ENCODE data around the gene RXRG. TPM values are rescaled to one million over a fixed set of nuclear protein-coding genes. Genes with fewer than 3 reads are reported as not detected.
"Not testable (repeated sequence)": the region's sequence is repeated elsewhere in the genome, so short reads cannot be mapped to it uniquely, and the experiment has no call there.

RXRG gene
- total RNA-seq, 2 experiments from 2014 or later = not detected

DNA sequence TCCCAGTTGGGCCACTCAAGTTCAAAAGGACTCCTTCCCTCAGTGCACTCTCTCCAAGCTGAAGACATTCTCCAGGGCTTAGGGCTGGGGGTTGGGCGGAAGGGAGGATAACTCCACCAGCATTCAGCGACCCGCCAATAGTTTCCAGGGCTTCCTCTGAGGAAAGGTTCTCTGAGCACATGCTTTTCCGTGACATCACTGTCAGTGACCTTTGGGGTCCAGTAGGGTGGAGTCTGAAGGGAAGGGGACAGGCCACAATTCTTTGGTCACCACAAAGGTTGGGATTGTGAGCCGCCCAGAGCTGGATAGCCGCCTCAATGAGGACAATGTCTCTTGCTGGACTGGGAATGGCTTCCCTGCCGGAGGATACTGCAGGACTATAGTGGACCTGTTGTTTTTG is 22.8 kb upstream of the RXRG start:
- no peaks in the 10 kb centered on the region for H3K36me3 Mint-ChIP-seq
- H3K27me3 Mint-ChIP-seq = peaks cover 24% of the 10 kb centered on the region
- POLR2A ChIA-PET = no interaction called here
- no peaks in the 10 kb centered on the region for H3K4me1 Mint-ChIP-seq
- no peak overlapping the region for H3K4me3 Mint-ChIP-seq
- no peak overlapping the region for H3K27ac Mint-ChIP-seq
- no peaks in the 10 kb centered on the region for H3K9me3 Mint-ChIP-seq
- ATAC-seq (ENCODE audit: low read depth) = no peak
- no peak for DNase-seq

DNA sequence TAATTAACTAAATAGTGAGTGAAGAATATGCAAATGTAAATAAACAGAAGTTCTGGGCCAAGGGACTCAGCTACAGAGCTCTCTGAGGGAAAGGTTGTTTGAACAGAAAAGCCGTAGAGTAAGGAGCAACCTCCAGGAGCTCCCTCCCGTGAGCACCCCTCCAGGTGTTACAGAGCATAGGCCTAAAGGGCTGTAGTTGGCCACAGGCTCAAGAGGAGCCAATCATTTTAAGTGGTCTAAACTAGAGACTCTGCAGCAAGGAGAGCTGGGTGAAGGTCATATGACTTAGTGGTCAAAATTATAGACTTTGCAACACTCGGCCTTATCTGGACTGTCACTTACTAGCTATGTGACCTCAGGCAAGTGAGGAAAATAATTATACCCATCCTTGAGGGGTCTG is 19.1 kb upstream of the RXRG start:
- peaks cover 21% of the 10 kb centered on the region for H3K27me3 Mint-ChIP-seq
- H3K36me3 Mint-ChIP-seq = no peaks in the 10 kb centered on the region
- H3K4me3 Mint-ChIP-seq = no peak overlapping the region
- DNase-seq (no peak), ATAC-seq (ENCODE audit: low read depth) (no peak)
- POLR2A ChIA-PET = no interaction called here
- H3K27ac Mint-ChIP-seq = no peak overlapping the region
- H3K4me1 Mint-ChIP-seq = no peaks in the 10 kb centered on the region
- no peaks in the 10 kb centered on the region for H3K9me3 Mint-ChIP-seq

GRCh38 chr1:165459683-165460082 is 14.8 kb upstream of the RXRG start:
- POLR2A ChIA-PET; H3K27ac Mint-ChIP-seq; H3K9me3 Mint-ChIP-seq; H3K4me3 Mint-ChIP-seq; H3K4me1 Mint-ChIP-seq; DNase-seq; H3K36me3 Mint-ChIP-seq; ATAC-seq (ENCODE audit: low read depth): not testable (repeated sequence)
- peaks cover 12% of the 10 kb centered on the region for H3K27me3 Mint-ChIP-seq

DNA sequence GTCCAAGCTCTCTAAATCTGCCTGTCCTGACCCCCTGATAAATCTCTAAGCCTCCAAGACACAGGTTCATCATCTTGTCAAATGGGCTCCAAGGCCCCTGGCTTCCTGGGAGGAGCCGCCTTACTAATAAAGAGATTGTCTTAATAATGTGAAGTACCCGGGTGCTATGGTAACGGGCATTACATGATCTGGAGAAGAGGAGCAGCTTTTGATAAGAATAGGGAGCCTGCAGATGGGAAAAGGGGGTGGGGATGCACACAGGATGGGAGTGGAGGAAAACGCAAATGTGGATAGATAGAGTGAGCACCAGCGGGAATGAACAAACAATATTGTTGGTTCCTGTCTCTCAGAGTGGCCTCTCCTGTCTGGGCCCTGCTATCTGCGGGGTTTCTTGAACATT is 11.9 kb upstream of the RXRG start:
- ATAC-seq (ENCODE audit: low read depth) (no peak), DNase-seq (no peak)
- H3K27me3 Mint-ChIP-seq = peaks cover 8% of the 10 kb centered on the region
- no peaks in the 10 kb centered on the region for H3K9me3 Mint-ChIP-seq
- POLR2A ChIA-PET = no interaction called here
- H3K36me3 Mint-ChIP-seq = no peaks in the 10 kb centered on the region
- H3K27ac Mint-ChIP-seq = no peak overlapping the region
- no peak overlapping the region for H3K4me3 Mint-ChIP-seq
- H3K4me1 Mint-ChIP-seq = no peaks in the 10 kb centered on the region

DNA sequence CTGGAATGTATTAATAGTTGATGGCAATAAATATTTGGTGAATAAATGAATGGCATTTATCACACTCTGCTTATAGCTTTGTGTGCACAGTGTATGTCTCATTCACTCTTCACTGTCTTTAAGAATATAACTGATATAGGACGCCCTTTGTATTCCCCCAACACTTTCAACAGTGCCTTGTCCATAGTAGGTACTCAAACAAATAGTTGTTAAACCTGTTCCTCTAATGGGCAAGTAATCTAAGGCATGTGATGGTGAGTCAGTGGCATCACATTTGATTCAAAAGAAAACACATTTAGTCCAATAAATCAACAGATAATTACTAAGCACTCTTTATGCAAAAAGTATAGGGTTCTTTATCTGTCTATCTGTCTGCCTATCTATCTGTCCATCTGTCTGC is 11.2 kb upstream of the RXRG start:
- POLR2A ChIA-PET = no interaction called here
- no peak for ATAC-seq (ENCODE audit: low read depth)
- no peaks in the 10 kb centered on the region for H3K36me3 Mint-ChIP-seq
- H3K9me3 Mint-ChIP-seq = no peaks in the 10 kb centered on the region
- H3K27ac Mint-ChIP-seq = no peak overlapping the region
- H3K4me1 Mint-ChIP-seq = no peaks in the 10 kb centered on the region
- DNase-seq = no peak
- H3K27me3 Mint-ChIP-seq = peaks cover 8% of the 10 kb centered on the region
- no peak overlapping the region for H3K4me3 Mint-ChIP-seq

GRCh38 chr1:165455111-165455510 is 10.2 kb upstream of the RXRG start:
- POLR2A ChIA-PET = no interaction called here

GRCh38 chr1:165454091-165454610 is 9.2 kb upstream of the RXRG start:
- DNase-seq (no peak), ATAC-seq (ENCODE audit: low read depth) (no peak)
- no peaks in the 10 kb centered on the region for H3K4me1 Mint-ChIP-seq
- POLR2A ChIA-PET = no interaction called here
- no peaks in the 10 kb centered on the region for H3K9me3 Mint-ChIP-seq
- peaks cover 11% of the 10 kb centered on the region for H3K27me3 Mint-ChIP-seq
- H3K36me3 Mint-ChIP-seq = no peaks in the 10 kb centered on the region
- no peak overlapping the region for H3K27ac Mint-ChIP-seq
- H3K4me3 Mint-ChIP-seq = no peak overlapping the region

More at GRCh38 chr1:165455111-165455510, 10.2 kb upstream of the RXRG start:
- no peak overlapping the region for H3K27ac Mint-ChIP-seq
- no peak overlapping the region for H3K4me3 Mint-ChIP-seq
- ATAC-seq (ENCODE audit: low read depth) (no peak), DNase-seq (no peak)
- peaks cover 9% of the 10 kb centered on the region for H3K27me3 Mint-ChIP-seq
- no peaks in the 10 kb centered on the region for H3K4me1 Mint-ChIP-seq
- no peaks in the 10 kb centered on the region for H3K36me3 Mint-ChIP-seq
- H3K9me3 Mint-ChIP-seq = no peaks in the 10 kb centered on the region

DNA sequence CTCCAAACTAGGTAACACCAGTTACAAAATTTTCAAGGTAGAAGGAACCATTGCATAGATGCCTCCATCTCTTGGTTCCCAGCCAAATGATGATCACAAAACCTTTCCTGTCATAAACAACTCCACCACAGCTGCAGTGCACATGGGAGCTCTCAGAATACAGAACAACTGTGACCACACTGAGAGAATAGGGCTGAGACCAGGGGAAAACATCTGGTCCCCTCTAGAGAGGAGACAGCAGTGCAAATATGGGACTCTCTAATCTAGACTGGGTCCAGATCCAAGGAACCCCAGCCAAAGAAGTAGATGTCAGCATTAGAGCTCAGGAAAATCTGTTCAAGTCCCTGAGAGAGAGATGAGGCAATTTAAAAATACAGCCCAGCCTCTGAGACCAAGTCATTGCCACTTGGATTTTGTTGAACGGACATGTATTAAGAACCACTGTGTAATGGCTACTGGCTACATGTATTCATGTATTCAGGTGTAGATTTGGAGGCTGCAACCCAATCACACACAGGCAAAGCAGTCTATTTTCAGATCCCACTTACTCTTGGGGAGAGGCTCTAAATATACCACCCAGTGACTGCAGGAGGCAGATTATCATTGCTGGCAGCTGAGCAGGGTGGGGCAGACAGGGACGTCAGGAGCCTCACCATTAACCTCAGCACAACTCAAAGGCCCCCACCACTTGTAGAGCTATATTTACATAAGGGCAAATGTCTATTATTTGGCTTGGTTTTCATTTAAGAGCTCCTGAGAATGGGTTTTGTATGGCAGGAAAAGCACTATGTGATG is 7.6 kb upstream of the RXRG start:
- no peaks in the 10 kb centered on the region for H3K4me1 Mint-ChIP-seq
- POLR2A ChIA-PET = no interaction called here
- DNase-seq (no peak), ATAC-seq (ENCODE audit: low read depth) (no peak)
- H3K4me3 Mint-ChIP-seq = no peak overlapping the region
- peaks cover 21% of the 10 kb centered on the region for H3K27me3 Mint-ChIP-seq
- H3K27ac Mint-ChIP-seq = no peak overlapping the region
- no peaks in the 10 kb centered on the region for H3K36me3 Mint-ChIP-seq
- H3K9me3 Mint-ChIP-seq = no peaks in the 10 kb centered on the region

DNA sequence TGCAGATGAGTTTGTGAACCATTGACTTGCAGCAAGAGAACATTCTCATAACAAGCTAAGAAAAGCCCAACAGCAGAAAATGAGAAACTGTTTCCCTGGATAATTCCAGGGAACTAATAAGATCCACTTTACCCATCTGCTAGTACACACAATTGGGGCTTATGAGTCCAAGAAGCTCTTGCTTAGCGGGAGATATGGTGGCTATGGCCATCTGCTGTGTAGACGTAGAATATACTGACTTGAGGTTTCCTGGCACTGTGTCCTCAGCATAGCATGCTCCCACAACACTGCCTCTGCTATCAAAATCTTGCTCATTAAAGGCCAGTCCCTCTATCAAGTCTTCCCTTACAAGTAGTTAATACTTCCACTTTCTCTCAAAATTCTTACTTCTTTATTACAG is 6.8 kb upstream of the RXRG start:
- H3K27ac Mint-ChIP-seq = no peak overlapping the region
- H3K4me1 Mint-ChIP-seq = no peaks in the 10 kb centered on the region
- peaks cover 29% of the 10 kb centered on the region for H3K27me3 Mint-ChIP-seq
- ATAC-seq (ENCODE audit: low read depth) (no peak), DNase-seq (no peak)
- H3K4me3 Mint-ChIP-seq = no peak overlapping the region
- POLR2A ChIA-PET = no interaction called here
- H3K9me3 Mint-ChIP-seq = no peaks in the 10 kb centered on the region
- no peaks in the 10 kb centered on the region for H3K36me3 Mint-ChIP-seq

DNA sequence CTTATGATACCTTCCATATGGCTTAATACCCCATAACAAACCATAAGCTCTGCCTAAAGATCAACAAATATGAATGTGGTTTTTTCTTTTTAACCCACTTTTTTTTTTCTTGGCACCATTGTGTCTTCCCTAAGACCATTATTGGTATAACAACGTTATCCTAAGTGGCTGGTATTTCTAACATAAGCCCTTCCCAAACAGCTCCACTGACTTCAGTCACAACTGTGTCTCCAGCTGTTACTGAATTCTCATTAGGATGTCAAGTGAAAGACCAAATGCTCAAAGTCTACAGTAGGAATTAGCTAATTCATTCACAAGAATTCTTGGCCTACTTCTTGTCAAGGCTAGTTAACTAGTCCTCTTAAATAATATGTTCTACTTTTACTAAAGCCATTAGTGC is 4.2 kb upstream of the RXRG start:
- Mint-ChIP-seq H3K36me3 (no peaks in the 10 kb centered on the region), H3K4me3 (no peak overlapping the region), H3K27me3 (peaks cover 21% of the 10 kb centered on the region), H3K4me1 (no peaks in the 10 kb centered on the region), H3K27ac (no peak overlapping the region), H3K9me3 (no peaks in the 10 kb centered on the region)
- DNase-seq (no peak), ATAC-seq (ENCODE audit: low read depth) (no peak)
- POLR2A ChIA-PET = no interaction called here

GRCh38 chr1:165445388-165445787 is 462 bp upstream of the RXRG start:
- ATAC-seq (ENCODE audit: low read depth) (no peak), DNase-seq (no peak)
- H3K9me3 Mint-ChIP-seq = no peaks in the 10 kb centered on the region
- POLR2A ChIA-PET = no interaction called here
- H3K4me3 Mint-ChIP-seq = no peak overlapping the region
- no peaks in the 10 kb centered on the region for H3K36me3 Mint-ChIP-seq
- H3K4me1 Mint-ChIP-seq = peaks cover 2% of the 10 kb centered on the region
- H3K27me3 Mint-ChIP-seq = peaks cover 32% of the 10 kb centered on the region
- H3K27ac Mint-ChIP-seq = no peak overlapping the region

- POLR2A ChIA-PET = no interaction called here
- H3K36me3 Mint-ChIP-seq = no peaks in the 10 kb centered on the region
- no peaks in the 10 kb centered on the region for H3K9me3 Mint-ChIP-seq
- DNase-seq (no peak), ATAC-seq (ENCODE audit: low read depth) (peak; percentile 50)
- H3K4me3 Mint-ChIP-seq = no peak overlapping the region
- H3K27ac Mint-ChIP-seq = no peak overlapping the region
- peaks cover 2% of the 10 kb centered on the region for H3K4me1 Mint-ChIP-seq
- H3K27me3 Mint-ChIP-seq = peaks cover 38% of the 10 kb centered on the region
Measured at GRCh38 chr1:165443539-165444311, 1.2 kb downstream of the RXRG start.

GRCh38 chr1:165442653-165443052 is 2.3 kb downstream of the RXRG start:
- POLR2A ChIA-PET = no interaction called here
- no peak overlapping the region for H3K4me3 Mint-ChIP-seq
- H3K4me1 Mint-ChIP-seq = peaks cover 2% of the 10 kb centered on the region
- H3K36me3 Mint-ChIP-seq = no peaks in the 10 kb centered on the region
- peaks cover 34% of the 10 kb centered on the region for H3K27me3 Mint-ChIP-seq
- no peak for ATAC-seq (ENCODE audit: low read depth)
- no peak overlapping the region for H3K27ac Mint-ChIP-seq
- H3K9me3 Mint-ChIP-seq = no peaks in the 10 kb centered on the region
- no peak for DNase-seq

- no peaks in the 10 kb centered on the region for H3K36me3 Mint-ChIP-seq
- DNase-seq (no peak), ATAC-seq (ENCODE audit: low read depth) (no peak)
- H3K4me3 Mint-ChIP-seq = no peak overlapping the region
- peaks cover 35% of the 10 kb centered on the region for H3K27me3 Mint-ChIP-seq
- POLR2A ChIA-PET = no interaction called here
- peaks cover 2% of the 10 kb centered on the region for H3K4me1 Mint-ChIP-seq
- no peak overlapping the region for H3K27ac Mint-ChIP-seq
- H3K9me3 Mint-ChIP-seq = no peaks in the 10 kb centered on the region
Measured at GRCh38 chr1:165442053-165442452, 2.9 kb downstream of the RXRG start.

All from activated naive CD8-positive, alpha-beta T cell treated with anti-CD3 and anti-CD28 coated beads, Interleukin-2, amount 10 ng/mL, durations not matched to agents 7 days and 5 days (primary cell).